OCI-LY3 (cell line): Measurements from ENCODE around the gene DUSP2.

Source experiments
- H2AFZ ChIP-seq: fragments of 200-600, 300-600 bp; shearing (Covaris generic); 2 replicates; pipeline ENCODE4 v1.6.0; 2014; ENCODE audit warnings: antibody characterized with exemption, low read depth, low read length
- H3K27ac ChIP-seq: fragments of 200-600, 300-600 bp; sonication (generic); 2 replicates; pipeline ENCODE4 v1.5.1; 2014; ENCODE audit warnings: mild to moderate bottlenecking, low read length, moderate library complexity, mixed read lengths
- H3K27me3 ChIP-seq: fragments of 200-600, 300-600 bp; sonication (generic); 2 replicates; pipeline ENCODE4 v1.6.1; 2014; ENCODE audit warnings: low read depth, low read length, mixed read lengths
- H3K36me3 ChIP-seq: fragments of 200-600, 300-600 bp; sonication (generic); replicated peaks from 2 replicates; pipeline ENCODE3; 2014; ENCODE audit warnings: low read depth, low read length, mixed read lengths
- H3K4me1 ChIP-seq: fragments of 300-600, 200-600 bp; sonication (generic); 2 replicates; pipeline ENCODE4 v1.6.1; 2014; ENCODE audit warnings: low read length, mixed read lengths
- H3K4me2 ChIP-seq: fragments of 200-600, 300-600 bp; sonication (generic); 2 replicates; pipeline ENCODE4 v1.6.1; 2014; ENCODE audit warnings: low read length, mixed read lengths
- H3K4me3 ChIP-seq: fragments of 300-600, 200-600 bp; sonication (generic); 2 replicates; pipeline ENCODE4 v1.5.1; 2014; ENCODE audit warnings: antibody characterized with exemption, mild to moderate bottlenecking, low read length, moderate library complexity
- H3K79me2 ChIP-seq: fragments of 300-600, 200-600 bp; shearing (Covaris generic); 2 replicates; pipeline ENCODE4 v1.6.1; 2014; ENCODE audit warnings: mild to moderate bottlenecking, low read length, mixed read lengths
- H3K9ac ChIP-seq: fragments of 300-600, 200-600 bp; shearing (Covaris generic); 2 replicates; pipeline ENCODE4 v1.6.0; 2014; ENCODE audit warnings: mild to moderate bottlenecking, low read length, moderate library complexity
- H3K9me3 ChIP-seq: fragments of 200-600, 300-600 bp; shearing (Covaris generic); 2 replicates; pipeline ENCODE4 v1.6.1; 2014; ENCODE audit warnings: low read length, mixed read lengths; ENCODE audit not compliant: insufficient read depth
- H4K20me1 ChIP-seq: fragments of 200-600, 300-600 bp; sonication (generic); 2 replicates; pipeline ENCODE4 v1.6.1; 2016; ENCODE audit warnings: low read length, mixed read lengths; ENCODE audit not compliant: insufficient read depth
- EZH2phosphoT487 ChIP-seq: fragments of 200-600 bp; shearing (Covaris generic); IDR thresholded peaks from 2 replicates; pipeline ENCODE4 v1.6.1; 2018; ENCODE audit warnings: antibody characterized with exemption, mixed run types, low read depth
- TF ChIP-seq, protein P1 (sequence below): fragments of 200-600, 300-600 bp; sonication (generic); IDR thresholded peaks from 2 replicates; pipeline ENCODE4 v1.5.1; 2014; ENCODE audit warnings: antibody characterized with exemption, low read length, low read depth

Gene DUSP2

DNA sequence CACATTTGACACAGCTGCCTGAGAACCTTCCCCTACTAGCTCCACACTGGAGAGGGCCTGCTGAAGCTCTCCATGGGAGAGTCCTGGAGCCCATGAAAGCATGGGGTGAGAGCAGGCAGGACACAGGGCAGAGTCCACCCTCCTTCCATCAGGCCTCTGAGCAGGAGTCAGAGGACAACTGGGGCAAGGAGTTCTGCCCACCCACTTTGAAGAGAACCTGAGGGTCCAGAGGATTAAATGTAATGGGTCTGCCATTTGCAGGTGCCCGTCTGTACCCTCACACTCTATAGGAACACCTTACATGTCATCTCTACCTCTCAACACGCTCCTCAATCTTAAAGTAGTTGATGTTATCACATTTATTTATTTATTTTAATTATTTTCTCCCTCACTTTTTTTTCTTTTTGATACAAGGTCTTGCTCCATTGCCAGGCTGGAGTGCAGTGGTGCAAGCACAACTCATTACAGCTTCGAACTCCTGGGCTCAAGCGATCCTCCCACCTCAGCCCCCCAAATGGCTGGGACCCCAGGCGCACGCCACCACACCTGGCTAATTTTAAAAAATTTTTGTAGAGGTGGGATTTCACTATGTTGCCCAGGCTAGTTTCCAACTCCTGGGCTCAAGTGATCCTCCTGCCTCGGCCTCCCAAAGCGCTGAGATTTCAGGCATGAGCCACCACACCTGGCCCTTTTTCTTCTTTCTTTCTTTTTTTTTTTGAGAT is 39.1 kb downstream of the DUSP2 start:
- H2AFZ ChIP-seq, result no peak overlapping the region
- no peaks in the 10 kb centered on the region for H4K20me1 ChIP-seq
- no peaks in the 10 kb centered on the region for H3K79me2 ChIP-seq
- H3K9ac ChIP-seq, result no peak overlapping the region
- no peaks in the 10 kb centered on the region for H3K36me3 ChIP-seq
- H3K27ac ChIP-seq, result no peak overlapping the region
- TF ChIP-seq, protein P1, sequence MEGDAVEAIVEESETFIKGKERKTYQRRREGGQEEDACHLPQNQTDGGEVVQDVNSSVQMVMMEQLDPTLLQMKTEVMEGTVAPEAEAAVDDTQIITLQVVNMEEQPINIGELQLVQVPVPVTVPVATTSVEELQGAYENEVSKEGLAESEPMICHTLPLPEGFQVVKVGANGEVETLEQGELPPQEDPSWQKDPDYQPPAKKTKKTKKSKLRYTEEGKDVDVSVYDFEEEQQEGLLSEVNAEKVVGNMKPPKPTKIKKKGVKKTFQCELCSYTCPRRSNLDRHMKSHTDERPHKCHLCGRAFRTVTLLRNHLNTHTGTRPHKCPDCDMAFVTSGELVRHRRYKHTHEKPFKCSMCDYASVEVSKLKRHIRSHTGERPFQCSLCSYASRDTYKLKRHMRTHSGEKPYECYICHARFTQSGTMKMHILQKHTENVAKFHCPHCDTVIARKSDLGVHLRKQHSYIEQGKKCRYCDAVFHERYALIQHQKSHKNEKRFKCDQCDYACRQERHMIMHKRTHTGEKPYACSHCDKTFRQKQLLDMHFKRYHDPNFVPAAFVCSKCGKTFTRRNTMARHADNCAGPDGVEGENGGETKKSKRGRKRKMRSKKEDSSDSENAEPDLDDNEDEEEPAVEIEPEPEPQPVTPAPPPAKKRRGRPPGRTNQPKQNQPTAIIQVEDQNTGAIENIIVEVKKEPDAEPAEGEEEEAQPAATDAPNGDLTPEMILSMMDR, result no peak
- no peak for TF ChIP-seq EZH2phosphoT487
- no peak overlapping the region for H3K4me3 ChIP-seq
- no peaks in the 10 kb centered on the region for H3K4me1 ChIP-seq
- H3K9me3 ChIP-seq, result no peaks in the 10 kb centered on the region
- no peaks in the 10 kb centered on the region; the same call in none of the 2 replicates for H3K27me3 ChIP-seq
- no peak overlapping the region for H3K4me2 ChIP-seq

DNA sequence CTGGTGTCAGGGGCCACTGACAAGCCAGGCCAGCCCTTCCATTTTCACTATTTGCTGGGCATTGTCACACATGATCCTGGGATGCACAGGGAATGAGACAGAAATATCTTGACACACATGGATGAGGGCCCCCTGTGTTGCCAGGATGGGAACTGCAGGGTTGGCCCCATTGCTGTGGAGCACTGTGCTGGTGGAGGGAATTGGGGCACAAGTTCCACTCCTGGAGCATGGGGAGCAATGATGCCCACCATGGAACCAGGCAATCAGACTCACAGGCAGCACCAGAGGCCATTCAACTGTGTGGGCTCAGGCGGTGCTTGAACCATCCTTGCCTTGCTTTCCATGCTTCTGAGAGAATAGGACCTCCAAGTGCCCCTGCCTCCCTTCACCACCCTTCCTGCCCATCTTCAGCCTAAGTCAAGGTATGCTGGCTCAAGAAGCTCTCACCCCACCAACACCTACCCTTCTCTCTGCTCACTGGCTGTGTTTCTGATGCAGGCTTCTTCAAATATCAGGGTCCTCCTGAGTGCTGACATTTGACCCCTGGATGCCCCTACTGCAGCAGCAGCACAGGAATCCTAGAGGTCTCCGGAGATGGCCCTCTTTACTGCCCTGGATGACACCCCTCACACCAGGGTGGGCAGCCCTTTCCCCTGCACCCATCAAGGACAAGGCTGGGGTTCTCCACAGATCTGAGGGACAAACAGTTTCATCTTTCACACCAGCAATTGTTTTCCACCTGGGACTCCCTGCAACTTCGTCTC is 39.9 kb downstream of the DUSP2 start:
- H3K27ac ChIP-seq, result no peak overlapping the region
- TF ChIP-seq, protein P1, result no peak
- no peak for TF ChIP-seq EZH2phosphoT487
- no peaks in the 10 kb centered on the region for H3K9me3 ChIP-seq
- H3K4me2 ChIP-seq, result no peak overlapping the region
- H2AFZ ChIP-seq, result no peak overlapping the region
- no peaks in the 10 kb centered on the region for H4K20me1 ChIP-seq
- H3K4me3 ChIP-seq, result no peak overlapping the region
- H3K27me3 ChIP-seq, result no peaks in the 10 kb centered on the region; the same call in none of the 2 replicates
- no peak overlapping the region for H3K9ac ChIP-seq
- H3K79me2 ChIP-seq, result no peaks in the 10 kb centered on the region
- no peaks in the 10 kb centered on the region for H3K4me1 ChIP-seq
- H3K36me3 ChIP-seq, result no peaks in the 10 kb centered on the region

DNA sequence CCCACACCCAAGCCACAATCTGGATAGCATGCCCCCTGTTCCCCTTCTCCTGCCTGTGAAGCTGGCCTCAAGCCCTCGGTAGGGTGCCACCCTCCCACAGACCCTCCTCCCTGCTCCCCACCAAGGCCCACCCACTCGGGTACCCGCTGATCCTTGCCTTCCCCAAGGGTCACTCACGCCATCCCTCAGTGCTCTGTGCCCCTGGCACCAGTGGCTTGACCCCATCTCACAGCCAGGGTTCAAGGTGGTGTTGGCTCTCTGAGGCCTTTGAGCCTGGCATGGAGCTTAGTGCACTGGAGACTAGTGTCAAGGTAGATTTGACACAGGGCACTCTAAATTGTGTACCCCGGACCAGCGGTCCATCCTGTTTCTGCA is 40.8 kb downstream of the DUSP2 start:
- H2AFZ ChIP-seq, result no peak overlapping the region
- no peak for TF ChIP-seq EZH2phosphoT487
- TF ChIP-seq, protein P1, result no peak
- no peak overlapping the region for H3K4me2 ChIP-seq
- H3K27me3 ChIP-seq, result no peaks in the 10 kb centered on the region; the same call in none of the 2 replicates
- no peak overlapping the region for H3K4me3 ChIP-seq
- no peaks in the 10 kb centered on the region for H4K20me1 ChIP-seq
- H3K9me3 ChIP-seq, result no peaks in the 10 kb centered on the region
- H3K36me3 ChIP-seq, result no peaks in the 10 kb centered on the region
- no peak overlapping the region for H3K9ac ChIP-seq
- H3K4me1 ChIP-seq, result no peaks in the 10 kb centered on the region
- H3K27ac ChIP-seq, result no peak overlapping the region
- H3K79me2 ChIP-seq, result no peaks in the 10 kb centered on the region

DNA sequence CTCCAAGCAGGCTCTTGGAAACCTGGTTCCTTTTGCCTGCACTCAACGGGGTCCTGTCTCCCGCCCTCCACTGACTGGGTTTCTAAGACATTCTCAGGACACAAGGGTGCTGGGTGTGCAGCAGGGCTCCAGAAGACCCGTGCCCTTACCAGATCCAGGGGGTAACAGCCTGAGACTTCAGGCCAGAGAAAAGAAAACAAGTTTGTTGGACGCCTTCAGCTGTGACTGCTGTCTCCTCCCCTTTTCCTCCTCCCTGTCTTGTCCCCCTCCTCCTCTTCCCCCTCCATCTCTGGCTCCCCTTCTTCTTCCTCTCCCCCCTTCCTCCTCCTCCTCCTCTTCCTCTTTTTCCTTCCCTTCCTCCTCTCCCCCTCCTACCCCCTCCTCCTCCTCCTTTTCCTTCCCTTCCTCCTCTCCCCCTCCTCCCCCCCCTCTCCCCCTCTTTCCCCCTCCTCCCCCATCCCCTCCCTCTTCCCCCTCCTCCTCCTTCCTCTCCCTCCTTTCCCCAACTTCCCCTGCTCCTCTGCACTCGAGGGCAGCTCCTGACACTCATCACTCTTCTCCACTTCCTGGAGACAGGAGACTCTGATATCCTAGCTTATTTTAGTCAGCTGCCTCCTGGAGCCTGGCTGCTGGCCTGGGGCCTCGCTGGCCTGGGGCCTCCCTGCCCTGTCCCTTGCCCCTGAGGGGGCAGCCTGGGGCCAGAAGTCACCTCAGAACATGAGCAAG is 41.3 kb downstream of the DUSP2 start:
- Histone ChIP-seq H3K4me1 (no peaks in the 10 kb centered on the region), H2AFZ (no peak overlapping the region), H3K27ac (no peak overlapping the region), H3K4me3 (no peak overlapping the region), H3K36me3 (no peaks in the 10 kb centered on the region), H3K9me3 (no peaks in the 10 kb centered on the region), H3K79me2 (no peaks in the 10 kb centered on the region), H3K27me3 (no peaks in the 10 kb centered on the region; the same call in none of the 2 replicates), H3K9ac (no peak overlapping the region), H4K20me1 (no peaks in the 10 kb centered on the region), H3K4me2 (no peak overlapping the region)
- TF ChIP-seq, protein P1, result no peak
- TF ChIP-seq EZH2phosphoT487, result no peak
